ENCODE results near the gene NF2. TPM values are rescaled to one million over a fixed set of nuclear protein-coding genes. Genes with fewer than 3 reads are reported as not detected.
"Not testable (repeated sequence)": the region's sequence is repeated elsewhere in the genome, so short reads cannot be mapped to it uniquely, and the experiment has no call there.

NF2 gene
- total RNA-seq, 3 donors from 2014 or later, result 21.1 to 36.1 (median 31.8) TPM

- no peak overlapping the region for H3K27ac ChIP-seq
- intact Hi-C loops (cut with DNase I; ENCODE audit: low total_unique reads), result no loop called here
- no peak for DNase-seq (ENCODE audit: low spot score in 2 of 2)
- H3K4me1 ChIP-seq, result no peaks in the 10 kb centered on the region
- H3K4me3 ChIP-seq, result no peak overlapping the region
- H3K9me3 ChIP-seq, result no peaks in the 10 kb centered on the region
- no peaks in the 10 kb centered on the region for H3K36me3 ChIP-seq
- TF ChIP-seq POLR2A (IDR thresholded peaks at IDR 0.05) (no peak), POLR2AphosphoS5 (IDR thresholded peaks at IDR 0.05) (no peak)
- TF ChIP-seq, protein P1, sequence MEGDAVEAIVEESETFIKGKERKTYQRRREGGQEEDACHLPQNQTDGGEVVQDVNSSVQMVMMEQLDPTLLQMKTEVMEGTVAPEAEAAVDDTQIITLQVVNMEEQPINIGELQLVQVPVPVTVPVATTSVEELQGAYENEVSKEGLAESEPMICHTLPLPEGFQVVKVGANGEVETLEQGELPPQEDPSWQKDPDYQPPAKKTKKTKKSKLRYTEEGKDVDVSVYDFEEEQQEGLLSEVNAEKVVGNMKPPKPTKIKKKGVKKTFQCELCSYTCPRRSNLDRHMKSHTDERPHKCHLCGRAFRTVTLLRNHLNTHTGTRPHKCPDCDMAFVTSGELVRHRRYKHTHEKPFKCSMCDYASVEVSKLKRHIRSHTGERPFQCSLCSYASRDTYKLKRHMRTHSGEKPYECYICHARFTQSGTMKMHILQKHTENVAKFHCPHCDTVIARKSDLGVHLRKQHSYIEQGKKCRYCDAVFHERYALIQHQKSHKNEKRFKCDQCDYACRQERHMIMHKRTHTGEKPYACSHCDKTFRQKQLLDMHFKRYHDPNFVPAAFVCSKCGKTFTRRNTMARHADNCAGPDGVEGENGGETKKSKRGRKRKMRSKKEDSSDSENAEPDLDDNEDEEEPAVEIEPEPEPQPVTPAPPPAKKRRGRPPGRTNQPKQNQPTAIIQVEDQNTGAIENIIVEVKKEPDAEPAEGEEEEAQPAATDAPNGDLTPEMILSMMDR (IDR thresholded peaks at IDR 0.05), result no peak
- no peaks in the 10 kb centered on the region for H3K27me3 ChIP-seq
Measured at GRCh38 chr22:29596408-29596807, 7.0 kb upstream of the NF2 start.

DNA sequence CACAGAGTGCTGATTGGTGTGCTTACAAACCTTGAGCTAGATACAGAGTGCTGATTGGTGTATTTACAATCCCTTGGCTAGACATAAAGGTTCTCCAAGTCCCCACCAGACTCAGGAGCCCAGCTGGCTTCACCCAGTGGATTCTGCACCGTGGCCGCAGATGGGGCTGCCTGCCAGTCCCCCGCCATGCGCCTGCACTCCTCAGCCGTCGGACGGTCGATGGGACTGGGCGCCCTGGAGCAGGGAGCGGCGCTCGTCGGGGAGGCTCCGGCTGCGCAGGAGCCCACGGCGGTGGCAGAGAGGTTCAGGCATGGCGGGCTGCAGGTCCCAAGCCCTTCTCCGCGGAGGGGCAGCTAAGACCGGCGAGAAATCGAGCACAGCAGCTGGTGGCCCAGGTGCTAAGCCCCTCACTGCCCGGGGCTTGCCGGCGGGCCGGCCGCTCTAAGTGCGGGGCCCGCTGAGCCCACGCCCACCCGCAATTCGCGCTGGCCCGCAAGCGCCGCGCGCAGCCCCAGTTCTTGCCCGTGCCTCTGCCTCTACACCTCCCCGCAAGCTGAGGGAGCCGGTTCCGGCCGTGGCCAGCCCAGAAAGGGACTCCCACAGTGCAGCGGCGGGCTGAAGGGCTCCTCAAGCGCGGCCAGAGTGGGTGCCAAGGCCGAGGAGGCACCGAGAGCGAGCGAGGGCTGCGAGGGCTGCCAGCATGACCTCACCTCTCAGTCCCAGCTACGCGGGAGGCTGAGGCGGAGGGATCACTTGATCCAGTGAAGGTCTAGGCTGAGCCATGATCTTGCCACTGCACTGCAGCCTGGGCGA, 5.4 kb upstream of the NF2 start:
- intact Hi-C loops (cut with DNase I; ENCODE audit: low total_unique reads); H3K4me1 ChIP-seq; H3K9me3 ChIP-seq; H3K27me3 ChIP-seq; H3K27ac ChIP-seq; DNase-seq (ENCODE audit: low spot score in 2 of 2); H3K4me3 ChIP-seq; H3K36me3 ChIP-seq: not testable (repeated sequence)

DNA sequence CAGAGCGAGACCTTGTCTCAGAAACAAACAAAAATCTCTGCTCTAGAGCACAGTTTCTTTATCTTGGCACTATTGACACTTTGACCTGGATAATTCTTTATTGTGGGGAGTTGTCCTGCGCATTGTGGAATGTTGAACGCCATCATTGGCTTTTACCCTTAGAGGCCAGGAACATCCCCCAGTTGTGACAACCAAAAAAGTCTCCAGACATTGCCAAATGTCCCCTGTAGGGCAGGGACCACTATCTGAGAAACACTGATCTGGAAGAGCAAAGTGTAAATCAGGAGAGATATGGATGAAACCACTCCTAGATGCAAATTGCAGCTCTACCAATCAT, 4.8 kb upstream of the NF2 start:
- no peak for DNase-seq (ENCODE audit: low spot score in 2 of 2)
- Histone ChIP-seq H3K4me1 (no peaks in the 10 kb centered on the region), H3K4me3 (no peak overlapping the region), H3K36me3 (no peaks in the 10 kb centered on the region), H3K27me3 (no peaks in the 10 kb centered on the region), H3K9me3 (no peaks in the 10 kb centered on the region), H3K27ac (no peak overlapping the region)
- TF ChIP-seq POLR2AphosphoS5 (IDR thresholded peaks at IDR 0.05) (no peak), POLR2A (IDR thresholded peaks at IDR 0.05) (no peak)
- TF ChIP-seq, protein P1 (IDR thresholded peaks at IDR 0.05), result no peak
- intact Hi-C loops (cut with DNase I; ENCODE audit: low total_unique reads), result no loop called here

DNA sequence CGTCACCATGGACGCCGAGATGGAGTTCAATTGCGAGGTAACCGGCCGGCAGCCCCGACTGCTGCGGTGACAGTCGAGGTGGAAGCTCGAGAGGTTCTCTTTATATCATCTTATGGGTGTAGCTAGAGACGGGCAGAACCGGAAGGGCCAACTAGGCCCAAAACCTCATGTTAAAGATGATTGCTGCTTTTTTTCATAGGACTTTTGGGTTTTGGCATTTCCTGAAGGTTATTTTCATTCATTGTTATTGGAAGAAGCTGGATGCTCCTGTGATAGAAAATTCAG, 585 bp downstream of the NF2 start:
- Histone ChIP-seq H3K4me3 (peak overlapping the region; percentile 77 to 92 (median 89)), H3K4me1 (no peaks in the 10 kb centered on the region), H3K9me3 (no peaks in the 10 kb centered on the region), H3K36me3 (no peaks in the 10 kb centered on the region), H3K27ac (peak overlapping the region; percentile 94 to 96), H3K27me3 (no peaks in the 10 kb centered on the region)
- TF ChIP-seq POLR2AphosphoS5 (IDR thresholded peaks at IDR 0.05) (peak in 1 of 3 donors; percentile 19), POLR2A (IDR thresholded peaks at IDR 0.05) (no peak)
- TF ChIP-seq, protein P1 (IDR thresholded peaks at IDR 0.05), result no peak
- intact Hi-C loops (cut with DNase I; ENCODE audit: low total_unique reads), result no loop called here
- DNase-seq (ENCODE audit: low spot score in 2 of 2), result no peak

- no peak for TF ChIP-seq POLR2AphosphoS5 (IDR thresholded peaks at IDR 0.05)
- TF ChIP-seq, protein P1 (IDR thresholded peaks at IDR 0.05), result no peak
- no peak for TF ChIP-seq POLR2A (IDR thresholded peaks at IDR 0.05)
- Histone ChIP-seq H3K4me3 (peak overlapping the region in 1 of 3 donors; percentile 89), H3K27me3 (no peaks in the 10 kb centered on the region), H3K36me3 (no peaks in the 10 kb centered on the region), H3K27ac (no peak overlapping the region), H3K4me1 (no peaks in the 10 kb centered on the region), H3K9me3 (no peaks in the 10 kb centered on the region)
- intact Hi-C loops (cut with DNase I; ENCODE audit: low total_unique reads), result no loop called here
- no peak for DNase-seq (ENCODE audit: low spot score in 2 of 2)
Measured at GRCh38 chr22:29605527-29605850, 2.1 kb downstream of the NF2 start.

GRCh38 chr22:29606320-29606719, 2.9 kb downstream of the NF2 start:
- DNase-seq (ENCODE audit: low spot score in 2 of 2), result no peak
- TF ChIP-seq, protein P1 (IDR thresholded peaks at IDR 0.05), result no peak
- TF ChIP-seq POLR2A (IDR thresholded peaks at IDR 0.05), result no peak
- TF ChIP-seq POLR2AphosphoS5 (IDR thresholded peaks at IDR 0.05), result no peak
- intact Hi-C loops (cut with DNase I; ENCODE audit: low total_unique reads), result no loop called here
- Histone ChIP-seq H3K36me3 (no peaks in the 10 kb centered on the region), H3K27me3 (no peaks in the 10 kb centered on the region), H3K27ac (no peak overlapping the region), H3K4me3 (no peak overlapping the region), H3K4me1 (no peaks in the 10 kb centered on the region), H3K9me3 (no peaks in the 10 kb centered on the region)

Data from breast epithelium (tissue), 4 donors.